GM23338 (cell line): ENCODE measurements around the gene C14orf180. TPM values are rescaled to one million over a fixed set of nuclear protein-coding genes. Genes with fewer than 3 reads are reported as not detected.

Experiments used
- ATAC-seq: fragments of 200-7000 bp; cut with Tn5 transposase; 3 replicates; pipeline ENCODE4 v1.9.1; 2020
- DNase-seq: peaks from one replicate; pipeline ENCODE4 v3.0.0-alpha.2; 2015; ENCODE audit warnings: low spot score
- H2AFZ ChIP-seq: fragments of 200-600 bp; sonication (generic); 2 replicates; pipeline ENCODE4 v1.8.0; 2016; ENCODE audit warnings: antibody characterized with exemption, mild to moderate bottlenecking, moderate library complexity
- H3F3A ChIP-seq: fragments of 200-600 bp; sonication (generic); replicated peaks from 2 replicates; pipeline ENCODE4 v1.8.0; 2017; ENCODE audit warnings: antibody characterized with exemption, mixed run types, low read depth
- H3K27ac ChIP-seq: fragments of 200-600 bp; sonication (generic); 2 replicates; pipeline ENCODE4 v1.6.1; 2016; ENCODE audit warnings: low read depth
- H3K27me3 ChIP-seq: fragments of 200-600 bp; sonication (generic); 2 replicates; pipeline ENCODE4 v1.8.0; 2016; ENCODE audit warnings: mild to moderate bottlenecking, mixed run types, moderate library complexity; ENCODE audit not compliant: insufficient read depth
- H3K36me3 ChIP-seq: fragments of 200-600 bp; sonication (generic); 2 replicates; pipeline ENCODE4 v1.8.0; 2016; ENCODE audit warnings: mild to moderate bottlenecking; ENCODE audit not compliant: insufficient read depth
- H3K4me1 ChIP-seq: fragments of 200-600 bp; sonication (generic); 2 replicates; pipeline ENCODE4 v1.8.0; 2016; ENCODE audit warnings: mild to moderate bottlenecking, moderate library complexity; ENCODE audit not compliant: insufficient read depth
- H3K4me2 ChIP-seq: fragments of 200-600 bp; sonication (generic); 2 replicates; pipeline ENCODE4 v1.7.1; 2017; ENCODE audit warnings: mixed run types
- H3K4me3 ChIP-seq: fragments of 200-600 bp; sonication (generic); 2 replicates; pipeline ENCODE4 v1.6.1; 2016; ENCODE audit warnings: mixed run types
- H3K79me2 ChIP-seq: fragments of 200-600 bp; sonication (generic); replicated peaks from 2 replicates; pipeline ENCODE4 v1.8.0; 2017; ENCODE audit warnings: mild to moderate bottlenecking; ENCODE audit not compliant: insufficient read depth
- H3K9me2 ChIP-seq: fragments of 200-600 bp; sonication (generic); 2 replicates; pipeline ENCODE4 v1.8.0; 2017; ENCODE audit not compliant: insufficient read depth
- H4K20me1 ChIP-seq: fragments of 200-600 bp; sonication (generic); replicated peaks from 2 replicates; pipeline ENCODE4 v1.8.0; 2017; ENCODE audit warnings: mild to moderate bottlenecking; ENCODE audit not compliant: insufficient read depth
- H3K27ac Mint-ChIP-seq: 2 replicates; pipeline ENCODE4 v1.8.0; 2020; ENCODE audit warnings: inconsistent platforms, mild to moderate bottlenecking, moderate library complexity, mixed read lengths
- H3K27me3 Mint-ChIP-seq: 3 replicates; pipeline ENCODE4 v1.8.0; 2022; ENCODE audit warnings: low read depth, mild to moderate bottlenecking, moderate library complexity, mixed read lengths, inconsistent platforms; ENCODE audit not compliant: insufficient read depth, poor library complexity
- H3K36me3 Mint-ChIP-seq: 3 replicates; pipeline ENCODE4 v1.8.0; 2021; ENCODE audit warnings: low read depth, mild to moderate bottlenecking, inconsistent platforms, moderate library complexity, mixed read lengths
- H3K4me1 Mint-ChIP-seq: 3 replicates; pipeline ENCODE4 v1.8.0; 2020; ENCODE audit warnings: mild to moderate bottlenecking, inconsistent platforms, mixed read lengths
- H3K4me3 Mint-ChIP-seq: 3 replicates; pipeline ENCODE4 v1.8.0; 2021; ENCODE audit warnings: moderate library complexity, mild to moderate bottlenecking, inconsistent platforms, mixed read lengths
- H3K9me3 Mint-ChIP-seq: 3 replicates; pipeline ENCODE4 v1.8.0; 2020; ENCODE audit warnings: moderate library complexity, mild to moderate bottlenecking, inconsistent platforms, mixed read lengths
- CREB1 ChIP-seq: fragments of 250-450 bp; sonication (Bioruptor Pico); IDR thresholded peaks from 2 replicates; pipeline ENCODE4 v1.5.0; 2020; ENCODE audit warnings: low read depth, mild to moderate bottlenecking, moderate library complexity
- polyA plus RNA-seq: library from polyadenylated mRNA; unstranded; fragments of >200 nt; fragmentation: Nextera tagmentation; extraction: Ambion mirVana; gene quantifications from 2 replicates; pipeline ENCODE4 v1.2.1, GENCODE V29; 2016
- total RNA-seq: library from RNA; depleted of rRNA; stranded (reverse); fragments of >200 nt; shearing (Covaris generic); gene quantifications from 2 replicates; pipeline ENCODE4 v1.2.3, GENCODE V29; 2014
- TF ChIP-seq, protein P1 (sequence below): IDR thresholded peaks from one replicate; pipeline ENCODE4 v1.6.1; 2018; ENCODE audit warnings: antibody characterized with exemption; ENCODE audit not compliant: unreplicated experiment
- TF ChIP-seq, protein P2 (sequence below): IDR thresholded peaks from 2 replicates; pipeline ENCODE4 v1.6.1; 2016; ENCODE audit warnings: antibody characterized with exemption

The C14orf180 gene
- total and polyA plus RNA-seq, 2 experiments from 2014 or later, result not detected

GRCh38 chr14:104603711-104604401, 24.3 kb downstream of the C14orf180 start (continued):
- TF ChIP-seq, protein P1, sequence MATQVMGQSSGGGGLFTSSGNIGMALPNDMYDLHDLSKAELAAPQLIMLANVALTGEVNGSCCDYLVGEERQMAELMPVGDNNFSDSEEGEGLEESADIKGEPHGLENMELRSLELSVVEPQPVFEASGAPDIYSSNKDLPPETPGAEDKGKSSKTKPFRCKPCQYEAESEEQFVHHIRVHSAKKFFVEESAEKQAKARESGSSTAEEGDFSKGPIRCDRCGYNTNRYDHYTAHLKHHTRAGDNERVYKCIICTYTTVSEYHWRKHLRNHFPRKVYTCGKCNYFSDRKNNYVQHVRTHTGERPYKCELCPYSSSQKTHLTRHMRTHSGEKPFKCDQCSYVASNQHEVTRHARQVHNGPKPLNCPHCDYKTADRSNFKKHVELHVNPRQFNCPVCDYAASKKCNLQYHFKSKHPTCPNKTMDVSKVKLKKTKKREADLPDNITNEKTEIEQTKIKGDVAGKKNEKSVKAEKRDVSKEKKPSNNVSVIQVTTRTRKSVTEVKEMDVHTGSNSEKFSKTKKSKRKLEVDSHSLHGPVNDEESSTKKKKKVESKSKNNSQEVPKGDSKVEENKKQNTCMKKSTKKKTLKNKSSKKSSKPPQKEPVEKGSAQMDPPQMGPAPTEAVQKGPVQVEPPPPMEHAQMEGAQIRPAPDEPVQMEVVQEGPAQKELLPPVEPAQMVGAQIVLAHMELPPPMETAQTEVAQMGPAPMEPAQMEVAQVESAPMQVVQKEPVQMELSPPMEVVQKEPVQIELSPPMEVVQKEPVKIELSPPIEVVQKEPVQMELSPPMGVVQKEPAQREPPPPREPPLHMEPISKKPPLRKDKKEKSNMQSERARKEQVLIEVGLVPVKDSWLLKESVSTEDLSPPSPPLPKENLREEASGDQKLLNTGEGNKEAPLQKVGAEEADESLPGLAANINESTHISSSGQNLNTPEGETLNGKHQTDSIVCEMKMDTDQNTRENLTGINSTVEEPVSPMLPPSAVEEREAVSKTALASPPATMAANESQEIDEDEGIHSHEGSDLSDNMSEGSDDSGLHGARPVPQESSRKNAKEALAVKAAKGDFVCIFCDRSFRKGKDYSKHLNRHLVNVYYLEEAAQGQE, result no peak

DNA sequence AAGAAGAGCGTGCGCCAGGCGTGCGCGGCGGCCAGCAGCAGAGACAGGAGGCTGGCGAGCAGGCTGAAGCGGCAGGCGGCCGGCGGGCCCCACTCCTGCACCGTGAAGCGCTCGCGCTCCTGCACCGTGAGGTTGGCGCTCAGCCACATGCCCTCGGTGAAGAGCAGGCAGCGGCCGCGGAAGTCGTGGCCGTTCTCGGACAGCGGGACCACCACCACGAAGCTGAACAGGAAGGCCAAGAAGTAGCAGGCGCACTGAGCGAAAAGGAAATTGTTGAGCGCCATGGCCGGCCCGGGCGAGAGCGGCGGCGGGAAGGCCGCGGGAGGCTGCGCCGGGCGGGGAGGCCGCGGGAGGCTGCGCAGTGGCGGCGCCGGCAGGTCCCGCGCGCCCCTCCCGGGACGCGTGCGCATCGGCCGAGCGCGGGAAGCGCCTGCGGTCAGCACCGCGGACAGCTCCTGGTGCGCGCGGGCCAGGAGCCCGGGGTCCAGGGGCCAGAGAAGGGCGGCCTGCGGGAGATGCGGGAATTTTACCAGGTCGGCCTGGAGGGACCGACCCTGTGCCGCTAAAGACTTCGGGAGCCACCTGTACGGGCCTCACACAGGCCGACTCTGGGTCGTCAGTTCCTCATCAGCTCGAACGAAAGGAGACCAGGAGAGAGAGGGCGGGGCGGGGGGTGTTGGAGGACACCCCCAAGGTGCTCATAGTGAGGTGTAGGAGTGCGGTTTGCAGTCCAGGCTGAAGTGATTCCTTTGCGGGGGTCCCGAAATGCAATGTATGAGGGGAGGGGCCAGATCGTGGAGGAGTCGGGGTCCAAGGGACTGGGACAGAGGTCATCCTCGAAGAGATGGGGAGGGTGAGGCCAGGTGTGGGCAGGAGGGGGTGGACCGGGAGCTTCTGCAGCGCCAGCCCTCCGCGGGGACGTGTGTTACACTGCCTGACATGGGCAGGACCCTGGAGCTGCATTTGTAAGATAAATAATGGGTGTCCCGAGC, 25.2 kb downstream of the C14orf180 start, which contains the start of gene TMEM179:
Gene TMEM179 (minus strand): TSS at position 315 of the 992 bp plus-strand sequence. CDS start 31 bp downstream, at position 284.
- peak; percentile 84 for ATAC-seq
- H3K36me3 Mint-ChIP-seq, result no peaks in the 10 kb centered on the region; the same call in 2 of the 3 replicates
- no peak within 1 kb of the TSS for H3K27ac Mint-ChIP-seq
- Histone ChIP-seq H3K79me2 (no peaks in the 10 kb centered on the region), H2AFZ (peak within 1 kb of the TSS; percentile 92), H3K4me3 (peak within 1 kb of the TSS; percentile 61), H4K20me1 (peaks cover 6% of the 10 kb centered on the region; the same call in 1 of the 2 replicates), H3K9me2 (0 out of 2 replicates have a peak, but pooled peaks cover 2% of the 10 kb centered on the region), H3K27me3 (peaks cover 21% of the 10 kb centered on the region), H3K4me1 (peaks cover 10% of the 10 kb centered on the region; the same call in 1 of the 2 replicates), H3K27ac (no peak within 1 kb of the TSS), H3F3A (no peaks in the 10 kb centered on the region), H3K36me3 (no peaks in the 10 kb centered on the region), H3K4me2 (peak within 1 kb of the TSS; percentile 87)
- H3K4me1 Mint-ChIP-seq, result peaks cover 14% of the 10 kb centered on the region
- peak within 1 kb of the TSS; percentile 78 for H3K4me3 Mint-ChIP-seq
- TF ChIP-seq, protein P2, sequence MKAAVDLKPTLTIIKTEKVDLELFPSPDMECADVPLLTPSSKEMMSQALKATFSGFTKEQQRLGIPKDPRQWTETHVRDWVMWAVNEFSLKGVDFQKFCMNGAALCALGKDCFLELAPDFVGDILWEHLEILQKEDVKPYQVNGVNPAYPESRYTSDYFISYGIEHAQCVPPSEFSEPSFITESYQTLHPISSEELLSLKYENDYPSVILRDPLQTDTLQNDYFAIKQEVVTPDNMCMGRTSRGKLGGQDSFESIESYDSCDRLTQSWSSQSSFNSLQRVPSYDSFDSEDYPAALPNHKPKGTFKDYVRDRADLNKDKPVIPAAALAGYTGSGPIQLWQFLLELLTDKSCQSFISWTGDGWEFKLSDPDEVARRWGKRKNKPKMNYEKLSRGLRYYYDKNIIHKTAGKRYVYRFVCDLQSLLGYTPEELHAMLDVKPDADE, result no peak
- TF ChIP-seq, protein P1, result peak; percentile 84
- peak; percentile 42; the same call in 1 of the 2 replicates for TF ChIP-seq CREB1 (CRISPR knock-in tag)
- DNase-seq, result peak; percentile 86
- no peaks in the 10 kb centered on the region; the same call in 2 of the 3 replicates for H3K9me3 Mint-ChIP-seq
- peaks cover 25% of the 10 kb centered on the region for H3K27me3 Mint-ChIP-seq
